Spinal cord (tissue), 10 donors: ENCODE measurements around the gene DNTT. TPM values are rescaled to one million over a fixed set of nuclear protein-coding genes. Genes with fewer than 3 reads are reported as not detected.
A peak's percentile ranks its signal among the peaks of the same experiment; 100 is the strongest.

Experiments
- DNase-seq, 6 donors: peaks; one replicate each; pipeline versions ENCODE4 v3.0.0 to v3.0.0-alpha.2; 2013 to 2015; ENCODE audit warnings: low spot score in 6 of 6, low read depth in 4 of 6
- H3K27ac ChIP-seq: one replicate; pipeline ENCODE4 v1.5.1; 2013; ENCODE audit warnings: low read depth, low read length, control low read depth
- H3K27me3 ChIP-seq: one replicate; pipeline ENCODE4 v1.6.1; 2013; ENCODE audit warnings: low read length; ENCODE audit not compliant: control insufficient read depth, insufficient read depth
- H3K36me3 ChIP-seq: one replicate; pipeline ENCODE4 v1.6.1; 2013; ENCODE audit warnings: low read length; ENCODE audit not compliant: control insufficient read depth, insufficient read depth
- H3K4me1 ChIP-seq: one replicate; pipeline ENCODE4 v1.6.1; 2013; ENCODE audit warnings: low read length; ENCODE audit not compliant: control insufficient read depth, insufficient read depth
- H3K4me3 ChIP-seq: one replicate; pipeline ENCODE4 v1.5.1; 2013; ENCODE audit warnings: low read depth, low read length, control low read depth
- H3K9me3 ChIP-seq: one replicate; pipeline ENCODE4 v1.6.1; 2013; ENCODE audit warnings: low read length; ENCODE audit not compliant: control insufficient read depth, insufficient read depth
- whole genome bisulfite sequencing: methylation state at CpG from one replicate; pipeline ENCODE4 v1.1.5; 2013; ENCODE audit warnings: missing lambda C conversion rate; ENCODE audit not compliant: insufficient coverage; 5-methylcytosine and 5-hydroxymethylcytosine counted together
- polyA plus RNA-seq, 2 donors: library from polyadenylated mRNA; unstranded; fragments of 120-200 nt; gene quantifications; one replicate each; pipeline ENCODE4 v1.2.1, GENCODE V29; 2013; ENCODE audit not compliant: insufficient read length in 2 of 2
- total RNA-seq, 2 donors: library from RNA; depleted of rRNA in 1 of 2; stranded (reverse); fragments of 120-200 nt in 1 of 2; fragments of >200 nt in 1 of 2; gene quantifications; one replicate each; pipeline versions ENCODE4 v1.2.3 to v1.2.4, GENCODE V29; 2013 to 2014
- donor health status: healthy.

The DNTT gene
- total and polyA plus RNA-seq, 4 donors = 0.08 to 0.20 (median 0.11) TPM; not detected in 1

- no peaks in the 10 kb centered on the region for H3K4me1 ChIP-seq
- no peak overlapping the region for H3K4me3 ChIP-seq
- 50% methylated on average over 2 of the region's 4 CpGs for WGBS
- no peaks in the 10 kb centered on the region for H3K36me3 ChIP-seq
- no peaks in the 10 kb centered on the region for H3K27me3 ChIP-seq
- no peak overlapping the region for H3K27ac ChIP-seq
- H3K9me3 ChIP-seq = no peaks in the 10 kb centered on the region
- DNase-seq = no peak
Measured at GRCh38 chr10:96352582-96352981, 48.3 kb downstream of the DNTT start.

GRCh38 chr10:96357038-96357620 is 52.9 kb downstream of the DNTT start:
- H3K27me3 ChIP-seq = no peaks in the 10 kb centered on the region
- no peaks in the 10 kb centered on the region for H3K36me3 ChIP-seq
- no peaks in the 10 kb centered on the region for H3K4me1 ChIP-seq
- H3K4me3 ChIP-seq = no peak overlapping the region
- H3K27ac ChIP-seq = no peak overlapping the region
- WGBS = 72% methylated on average over 5 of the region's 8 CpGs
- no peak for DNase-seq
- no peaks in the 10 kb centered on the region for H3K9me3 ChIP-seq

- Histone ChIP-seq H3K36me3 (no peaks in the 10 kb centered on the region), H3K4me3 (no peak within 1 kb of the TSS), H3K27ac (no peak within 1 kb of the TSS), H3K9me3 (no peaks in the 10 kb centered on the region), H3K27me3 (no peaks in the 10 kb centered on the region), H3K4me1 (no peaks in the 10 kb centered on the region)
- no peak for DNase-seq
- 61% methylated on average over 4 of the region's 7 CpGs for whole genome bisulfite sequencing
Measured at GRCh38 chr10:96358851-96359540, 54.8 kb downstream of the DNTT start, which contains the start of gene OPALIN. OPALIN (minus strand) TSS chr10:96359002; CDS start chr10:96358896, 106 bp downstream.

GRCh38 chr10:96359616-96360015 is 55.4 kb downstream of the DNTT start:
- no peaks in the 10 kb centered on the region for H3K36me3 ChIP-seq
- H3K4me1 ChIP-seq = no peaks in the 10 kb centered on the region
- H3K4me3 ChIP-seq = no peak overlapping the region
- WGBS = 89% methylated on average over 6 of the region's 6 CpGs
- no peaks in the 10 kb centered on the region for H3K9me3 ChIP-seq
- no peak overlapping the region for H3K27ac ChIP-seq
- no peak for DNase-seq
- H3K27me3 ChIP-seq = no peaks in the 10 kb centered on the region

- WGBS = 95% methylated on average over 6 of the region's 6 CpGs
- DNase-seq = no peak
- Histone ChIP-seq H3K4me3 (no peak overlapping the region), H3K36me3 (no peaks in the 10 kb centered on the region), H3K4me1 (no peaks in the 10 kb centered on the region), H3K27me3 (no peaks in the 10 kb centered on the region), H3K27ac (no peak overlapping the region), H3K9me3 (no peaks in the 10 kb centered on the region)
Measured at GRCh38 chr10:96360331-96360730, 56.1 kb downstream of the DNTT start.

GRCh38 chr10:96360766-96361165 is 56.5 kb downstream of the DNTT start:
- H3K4me3 ChIP-seq = no peak overlapping the region
- no peaks in the 10 kb centered on the region for H3K4me1 ChIP-seq
- no peaks in the 10 kb centered on the region for H3K36me3 ChIP-seq
- WGBS = 65% methylated on average over 3 of the region's 3 CpGs
- no peaks in the 10 kb centered on the region for H3K27me3 ChIP-seq
- no peaks in the 10 kb centered on the region for H3K9me3 ChIP-seq
- peak in 1 of 6 donors; percentile 72 for DNase-seq
- H3K27ac ChIP-seq = no peak overlapping the region

- H3K27ac ChIP-seq = no peak overlapping the region
- H3K36me3 ChIP-seq = peaks cover 4% of the 10 kb centered on the region
Measured at GRCh38 chr10:96365571-96365970, 61.3 kb downstream of the DNTT start.

GRCh38 chr10:96366508-96366907 is 62.3 kb downstream of the DNTT start:
- WGBS = 83% methylated on average over 1 of the region's 3 CpGs
- DNase-seq = no peak
- Histone ChIP-seq H3K4me1 (no peaks in the 10 kb centered on the region), H3K27me3 (no peaks in the 10 kb centered on the region), H3K36me3 (peaks cover 6% of the 10 kb centered on the region), H3K4me3 (no peak overlapping the region), H3K9me3 (no peaks in the 10 kb centered on the region), H3K27ac (no peak overlapping the region)

More at GRCh38 chr10:96365571-96365970, 61.3 kb downstream of the DNTT start:
- no peaks in the 10 kb centered on the region for H3K4me1 ChIP-seq
- H3K27me3 ChIP-seq = no peaks in the 10 kb centered on the region
- H3K9me3 ChIP-seq = no peaks in the 10 kb centered on the region
- no peak for DNase-seq
- no peak overlapping the region for H3K4me3 ChIP-seq
- 100% methylated on average over 1 of the region's 3 CpGs for WGBS

- Histone ChIP-seq H3K4me1 (no peaks in the 10 kb centered on the region), H3K27me3 (no peaks in the 10 kb centered on the region), H3K9me3 (no peaks in the 10 kb centered on the region), H3K27ac (no peak overlapping the region), H3K4me3 (no peak overlapping the region), H3K36me3 (peaks cover 6% of the 10 kb centered on the region)
- 100% methylated on average over 2 of the region's 4 CpGs for WGBS
- no peak for DNase-seq
Measured at GRCh38 chr10:96367470-96367869, 63.2 kb downstream of the DNTT start.

- H3K9me3 ChIP-seq = no peaks in the 10 kb centered on the region
- H3K36me3 ChIP-seq = peaks cover 6% of the 10 kb centered on the region
- DNase-seq = no peak
- no peaks in the 10 kb centered on the region for H3K4me1 ChIP-seq
- no peak overlapping the region for H3K4me3 ChIP-seq
- 77% methylated on average over 4 of the region's 5 CpGs for WGBS
- no peak overlapping the region for H3K27ac ChIP-seq
- no peaks in the 10 kb centered on the region for H3K27me3 ChIP-seq
Measured at GRCh38 chr10:96368971-96369370, 64.7 kb downstream of the DNTT start.
